HG03135 (cell line): Measurements from ENCODE around the gene ZDHHC14.
"Not testable (repeated sequence)": the region's sequence is repeated elsewhere in the genome, so short reads cannot be mapped to it uniquely, and the experiment has no call there.

Experiments used
- ATAC-seq: cut with Tn5 transposase; IDR thresholded peaks from one replicate; pipeline ENCODE4 v1.9.1; 2021; ENCODE audit warnings: mild to moderate bottlenecking, moderate library complexity; ENCODE audit not compliant: unreplicated experiment

Gene ZDHHC14

GRCh38 chr6:157402996-157403685 is 22.2 kb downstream of the ZDHHC14 start:
- ATAC-seq, result no peak

- ATAC-seq, result no peak
Measured at GRCh38 chr6:157403686-157404051, 22.7 kb downstream of the ZDHHC14 start.

GRCh38 chr6:157405986-157406385 is 25.0 kb downstream of the ZDHHC14 start:
- ATAC-seq, result no peak

- ATAC-seq, result no peak
Measured at GRCh38 chr6:157406661-157407060, 25.7 kb downstream of the ZDHHC14 start.

- no peak for ATAC-seq
Measured at GRCh38 chr6:157407646-157408045, 26.7 kb downstream of the ZDHHC14 start.

GRCh38 chr6:157408427-157408826 is 27.4 kb downstream of the ZDHHC14 start:
- ATAC-seq, result not testable (repeated sequence)

GRCh38 chr6:157410045-157410444 is 29.1 kb downstream of the ZDHHC14 start:
- no peak for ATAC-seq

- no peak for ATAC-seq
Measured at GRCh38 chr6:157411368-157411767, 30.4 kb downstream of the ZDHHC14 start.

- no peak for ATAC-seq
Measured at GRCh38 chr6:157412791-157413190, 31.8 kb downstream of the ZDHHC14 start.

GRCh38 chr6:157420497-157420896 is 39.5 kb downstream of the ZDHHC14 start:
- ATAC-seq, result no peak

- ATAC-seq, result no peak
Measured at GRCh38 chr6:157424491-157425020, 43.6 kb downstream of the ZDHHC14 start.

GRCh38 chr6:157427969-157428368 is 47.0 kb downstream of the ZDHHC14 start:
- ATAC-seq, result no peak

GRCh38 chr6:157428427-157429202 is 47.6 kb downstream of the ZDHHC14 start:
- ATAC-seq, result no peak

GRCh38 chr6:157429248-157429647 is 48.3 kb downstream of the ZDHHC14 start:
- no peak for ATAC-seq

- ATAC-seq, result no peak
Measured at GRCh38 chr6:157430834-157431233, 49.8 kb downstream of the ZDHHC14 start.

- no peak for ATAC-seq
Measured at GRCh38 chr6:157432231-157432891, 51.4 kb downstream of the ZDHHC14 start.

- no peak for ATAC-seq
Measured at GRCh38 chr6:157432892-157433265, 51.9 kb downstream of the ZDHHC14 start.

GRCh38 chr6:157433678-157434081 is 52.7 kb downstream of the ZDHHC14 start:
- no peak for ATAC-seq

- no peak for ATAC-seq
Measured at GRCh38 chr6:157434349-157435033, 53.5 kb downstream of the ZDHHC14 start.

- ATAC-seq, result no peak
Measured at GRCh38 chr6:157436219-157436943, 55.4 kb downstream of the ZDHHC14 start.
